Right kidney (tissue), 1 donor: ENCODE results near the gene MKRN2OS.

Source experiments
- DNase-seq: peaks from one replicate; pipeline ENCODE4 v3.0.0-alpha.2; 2016

The MKRN2OS gene

DNA sequence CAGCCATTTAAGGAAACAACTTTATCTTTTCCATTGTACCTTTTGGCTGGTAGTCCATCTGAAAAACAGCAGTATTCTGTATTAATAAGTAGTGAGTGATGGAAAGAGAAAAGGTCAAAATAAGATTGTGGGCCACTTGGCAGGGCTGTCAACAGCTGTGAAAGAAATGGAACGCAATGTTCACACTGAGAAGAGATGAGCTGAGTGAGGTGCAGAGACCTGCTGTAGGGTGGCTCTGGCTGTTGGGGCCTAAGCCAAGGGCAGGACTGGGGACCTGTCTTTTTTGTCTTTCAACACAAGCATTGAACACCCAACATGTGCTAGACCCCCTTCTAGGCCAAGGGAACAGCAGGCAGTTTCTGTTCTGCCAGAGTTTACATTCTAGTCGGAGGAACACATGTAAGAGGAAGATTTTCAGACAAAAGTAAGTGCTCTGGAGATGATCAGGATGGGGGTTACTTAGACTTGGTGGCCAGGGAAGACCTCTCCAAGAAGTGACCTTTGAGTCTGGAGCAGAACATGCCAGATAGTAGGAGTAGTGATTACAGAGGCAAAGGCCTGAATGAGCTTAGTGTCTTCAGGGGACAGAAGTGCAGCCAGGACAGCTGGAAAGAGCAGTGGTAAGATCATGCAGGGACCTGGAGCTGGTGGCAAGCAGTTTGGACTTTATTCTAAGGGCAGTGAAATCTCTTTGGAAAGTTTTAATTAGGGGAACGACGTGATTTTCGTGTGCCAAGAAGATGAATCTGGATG, 31.4 kb downstream of the MKRN2OS start:
- no peak for DNase-seq

DNA sequence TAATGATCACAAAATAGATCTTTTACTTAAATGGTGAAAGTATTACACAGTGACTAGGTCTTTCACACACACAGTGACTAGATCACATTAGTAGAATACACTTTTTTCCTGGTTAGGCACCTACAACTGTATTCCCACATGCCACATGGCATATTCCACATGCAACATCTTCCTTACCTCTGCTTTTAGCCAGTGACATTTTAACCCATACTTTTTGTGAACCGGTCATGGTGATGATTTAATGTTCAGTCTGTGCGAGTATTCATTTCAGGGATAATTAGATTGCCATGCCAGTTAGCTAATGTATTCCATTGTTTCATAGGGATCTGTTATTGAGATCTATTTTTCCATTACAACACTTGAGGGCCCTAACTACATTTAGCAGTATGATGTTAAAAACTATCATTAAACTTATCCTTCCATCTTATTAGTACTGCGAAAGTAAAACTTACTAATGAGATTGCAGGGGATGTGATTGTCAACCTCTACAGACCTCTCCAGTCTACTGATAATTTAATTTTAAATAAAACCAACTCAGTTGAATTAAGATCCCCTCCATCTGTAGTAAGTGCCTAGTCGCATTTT, 32.7 kb downstream of the MKRN2OS start:
- DNase-seq, result no peak

DNA sequence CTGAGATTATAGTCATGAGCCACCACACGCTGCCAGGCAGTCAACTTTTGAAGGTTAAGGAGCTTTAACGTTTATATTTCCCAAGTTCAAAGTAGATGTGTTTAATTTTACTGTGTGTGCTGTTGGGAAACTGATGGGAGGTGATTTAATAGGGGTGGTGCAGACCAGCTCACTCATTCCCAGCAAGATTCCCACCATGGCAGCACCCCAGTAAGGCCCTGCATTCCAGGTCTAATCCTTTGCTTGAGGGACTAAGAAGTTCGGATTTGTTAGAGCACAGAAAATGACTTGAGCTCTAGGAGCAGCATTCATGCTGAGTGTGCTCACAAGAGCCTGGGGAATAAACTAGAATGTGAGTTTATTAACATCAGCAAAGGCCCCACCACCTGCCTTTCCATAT, 35.8 kb downstream of the MKRN2OS start:
- no peak for DNase-seq

DNA sequence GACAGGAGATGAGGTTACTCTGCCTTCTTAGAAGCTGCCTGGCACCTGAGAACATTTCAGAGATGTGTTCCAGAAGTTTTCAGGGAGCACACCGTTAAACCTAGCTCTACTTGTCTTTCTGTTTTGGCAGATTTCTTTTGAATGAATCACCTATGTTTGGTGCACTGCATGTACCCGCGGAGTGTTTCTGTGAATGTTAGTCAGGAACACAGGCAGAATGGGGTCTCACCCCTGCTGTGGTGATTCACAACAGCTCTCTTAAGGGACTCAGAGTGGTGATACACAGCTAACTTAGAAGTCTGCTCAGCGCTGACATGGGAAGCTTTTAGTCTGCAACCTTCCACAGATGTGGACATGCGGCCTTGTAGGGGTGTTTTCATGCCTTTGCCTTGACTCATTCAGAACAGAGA, 37.0 kb downstream of the MKRN2OS start:
- no peak for DNase-seq

DNA sequence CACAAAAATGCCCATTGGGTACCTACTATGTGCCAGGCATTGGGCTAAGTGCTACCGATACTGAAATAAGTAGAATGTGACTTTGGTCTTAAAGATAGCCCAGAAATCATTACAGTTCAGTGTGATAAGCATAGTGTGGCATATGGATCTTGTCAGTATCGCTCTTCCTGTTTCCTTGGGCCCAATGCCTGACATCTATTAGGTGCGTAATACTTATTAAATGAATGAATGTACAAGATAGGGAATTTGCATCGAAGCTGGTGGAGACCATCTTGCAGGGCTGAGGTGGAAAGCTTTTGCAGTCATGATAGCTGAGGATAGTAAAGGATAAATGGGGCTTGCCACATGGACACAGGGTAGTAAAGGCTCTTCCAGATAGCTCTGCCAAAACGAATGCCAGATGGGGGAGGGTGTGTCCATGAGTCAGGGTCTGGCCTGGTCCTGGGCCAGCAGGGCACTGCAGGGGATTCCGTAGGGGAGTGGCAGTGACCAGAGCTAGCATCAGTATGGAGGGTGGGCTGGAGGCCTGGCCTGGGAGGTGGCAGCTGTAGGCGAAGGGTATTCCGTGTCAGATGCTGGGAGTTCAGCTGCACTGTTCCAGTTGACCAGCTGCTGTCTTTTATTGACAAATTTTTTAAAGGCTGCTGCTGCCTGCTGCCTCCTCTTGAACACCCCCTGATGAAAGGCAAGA, 37.6 kb downstream of the MKRN2OS start:
- no peak for DNase-seq

DNA sequence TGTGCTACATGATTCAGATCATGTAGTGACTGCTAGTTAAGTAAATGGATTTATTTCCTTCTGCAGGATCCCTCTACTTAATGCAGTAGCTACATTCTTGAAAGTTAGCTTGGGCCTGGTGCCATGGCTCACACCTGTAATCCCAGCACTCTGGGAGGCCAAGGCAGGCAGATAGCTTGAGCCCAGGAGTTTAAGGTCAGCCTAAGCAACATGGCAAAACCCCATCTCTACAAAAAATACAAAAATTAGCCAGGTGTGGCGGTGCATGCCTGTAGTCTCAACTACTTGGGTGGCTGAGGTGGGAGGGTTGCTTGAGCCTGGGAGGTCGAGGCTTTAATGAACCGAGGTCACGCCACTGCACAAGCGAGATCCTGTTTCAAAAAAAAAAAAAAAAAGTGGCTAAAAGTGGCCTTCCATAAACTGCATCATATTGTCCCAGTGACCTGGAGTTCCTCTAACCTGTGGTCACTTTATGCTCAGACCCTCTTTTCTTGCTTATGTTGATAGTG, 39.0 kb downstream of the MKRN2OS start:
- no peak for DNase-seq

DNA sequence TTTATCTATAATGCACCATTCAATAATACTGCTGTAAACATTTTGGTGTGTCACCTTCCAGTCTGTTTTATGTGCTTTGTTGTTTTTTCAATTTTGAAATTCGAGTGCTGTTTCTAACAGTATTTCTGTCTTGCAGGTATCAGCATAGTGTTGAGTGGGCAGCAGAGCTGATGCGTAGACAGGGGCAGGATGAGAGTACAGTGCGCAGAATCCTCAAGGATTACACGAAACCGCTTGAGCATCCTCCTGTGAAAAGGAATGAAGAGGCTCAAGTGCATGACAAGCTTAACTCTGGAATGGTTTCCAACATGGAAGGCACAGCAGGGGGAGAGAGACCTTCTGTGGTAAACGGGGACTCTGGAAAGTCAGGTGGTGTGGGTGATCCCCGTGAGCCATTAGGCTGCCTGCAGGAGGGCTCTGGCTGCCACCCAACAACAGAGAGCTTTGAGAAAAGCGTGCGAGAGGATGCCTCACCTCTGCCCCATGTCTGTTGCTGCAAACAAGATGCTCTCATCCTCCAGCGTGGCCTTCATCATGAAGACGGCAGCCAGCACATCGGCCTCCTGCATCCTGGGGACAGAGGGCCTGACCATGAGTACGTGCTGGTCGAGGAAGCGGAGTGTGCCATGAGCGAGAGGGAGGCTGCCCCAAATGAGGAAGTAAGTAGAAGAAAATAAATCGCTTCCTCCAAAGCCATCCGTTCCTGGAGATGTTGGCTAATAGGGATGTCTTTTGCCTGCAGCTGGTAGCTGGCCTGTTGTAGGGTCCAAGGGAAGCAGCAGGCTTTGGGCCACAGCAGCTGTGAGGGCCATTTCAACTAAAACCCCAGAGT, 42.0 kb downstream of the MKRN2OS start:
- DNase-seq, result no peak

DNA sequence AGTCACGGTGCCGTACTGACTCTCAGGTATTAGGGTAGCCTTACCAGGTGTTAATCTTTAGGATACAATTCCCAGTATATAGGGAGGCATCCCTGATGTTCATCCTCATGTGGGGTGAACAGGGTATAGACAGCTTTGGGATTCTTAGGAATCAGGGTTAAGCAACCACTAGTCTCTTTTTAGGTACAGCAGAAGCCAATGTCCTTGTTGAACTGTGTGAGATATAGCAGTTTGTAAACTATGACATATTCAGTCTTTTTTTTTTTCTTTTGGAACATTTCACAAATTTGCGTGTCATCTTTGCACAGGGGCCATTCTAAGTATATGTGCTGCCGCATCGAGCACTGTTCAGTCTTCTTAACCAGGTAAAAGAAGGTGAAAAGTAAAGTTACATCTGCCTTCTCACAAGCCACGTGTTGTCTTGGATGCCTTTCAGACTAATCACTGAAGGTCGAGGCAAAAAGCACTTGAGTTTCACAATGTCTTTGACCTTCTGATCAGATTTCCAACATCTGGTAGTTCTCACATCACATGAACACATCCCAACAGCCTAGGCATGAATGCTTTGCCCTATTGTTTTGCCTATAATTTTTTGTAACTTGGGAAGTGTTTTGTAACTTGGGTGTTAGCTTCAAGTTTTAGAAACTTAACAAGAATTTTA, 43.8 kb downstream of the MKRN2OS start:
- DNase-seq, result no peak

DNA sequence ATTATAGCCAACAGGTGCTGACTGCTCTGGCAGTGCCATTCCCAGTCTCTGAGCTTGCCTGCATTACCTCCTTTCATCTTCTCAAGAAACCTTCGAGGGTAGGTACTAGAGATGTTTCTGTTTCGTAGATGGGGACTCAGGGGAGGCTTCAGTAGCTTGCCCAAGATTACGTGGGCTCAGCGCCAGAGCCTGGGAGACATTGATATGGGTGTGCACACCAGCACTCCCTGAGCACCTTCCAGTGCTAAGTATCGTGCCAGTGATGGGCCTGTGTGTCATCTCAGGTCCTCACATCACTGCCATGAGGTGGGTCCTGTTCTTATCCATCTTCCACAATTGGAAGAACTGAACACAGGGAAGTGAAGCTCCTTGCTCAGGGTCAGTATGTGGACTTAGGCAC, 45.8 kb downstream of the MKRN2OS start:
- DNase-seq, result no peak

DNA sequence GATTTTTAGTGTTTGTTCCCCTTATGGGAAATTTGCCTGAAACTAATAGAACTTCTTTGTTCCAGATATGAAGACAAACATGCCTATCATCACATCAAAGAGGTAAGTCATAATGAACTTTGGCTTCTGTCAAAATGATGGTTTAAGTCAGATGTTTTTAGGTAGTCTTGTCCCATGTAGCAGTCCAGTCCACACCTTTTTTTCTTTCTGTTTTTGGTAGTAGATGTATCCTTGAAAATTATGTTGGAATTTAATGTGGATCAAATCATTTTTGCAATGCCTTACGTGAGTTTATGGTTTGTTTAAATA, 48.9 kb downstream of the MKRN2OS start:
- no peak for DNase-seq

DNA sequence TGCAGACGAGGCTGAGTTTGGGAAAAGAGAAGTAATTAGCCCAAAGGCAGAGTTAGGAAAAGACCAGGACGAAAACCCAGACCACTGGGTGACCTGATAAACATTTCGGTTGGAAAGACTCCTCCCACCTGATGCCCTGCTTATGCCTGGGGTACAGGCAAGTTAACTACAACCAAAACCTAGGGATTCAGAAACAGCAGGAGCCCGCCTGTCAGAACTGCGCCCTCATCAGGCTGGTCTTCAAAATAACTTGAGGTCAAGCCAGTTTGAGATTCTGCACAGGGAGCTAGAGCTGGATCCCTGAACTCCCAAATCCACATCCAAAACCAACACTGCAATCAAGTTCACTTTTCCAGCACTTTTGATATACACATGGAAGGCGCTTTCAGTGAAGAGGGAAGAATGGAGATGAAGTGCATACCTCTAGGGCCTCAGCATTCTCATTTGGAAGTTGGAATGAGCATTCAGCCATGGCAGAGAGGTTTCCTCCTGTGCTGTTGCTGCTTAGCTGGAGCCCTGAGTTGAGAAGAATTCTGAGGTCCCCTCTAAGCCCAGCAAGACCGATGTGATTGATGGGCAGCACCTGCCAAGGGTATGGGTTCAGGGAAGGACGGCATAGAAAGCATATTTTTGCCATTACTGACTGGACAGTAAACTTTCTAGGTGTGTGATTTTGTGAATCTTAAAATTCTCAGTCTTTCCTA, 49.4 kb downstream of the MKRN2OS start:
- DNase-seq, result no peak

DNA sequence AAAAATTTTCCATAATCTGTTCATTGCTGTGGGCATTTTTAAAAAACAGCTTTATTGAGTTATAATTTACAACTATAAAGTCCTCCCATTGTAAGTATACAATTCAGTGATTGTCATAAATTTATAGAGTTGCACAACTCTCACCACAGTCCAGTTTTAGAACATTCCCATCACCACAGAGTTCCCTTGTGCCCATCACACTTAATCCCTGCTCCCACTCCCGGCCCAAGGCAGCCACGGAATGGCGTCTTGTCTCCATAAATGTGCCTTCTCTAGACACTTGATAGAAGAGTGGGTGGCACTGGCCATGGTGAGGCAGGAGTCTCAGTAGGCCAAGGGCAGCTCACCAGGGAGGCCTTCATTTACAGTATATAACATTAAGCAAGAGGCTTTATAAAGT, 54.8 kb downstream of the MKRN2OS start:
- no peak for DNase-seq

DNA sequence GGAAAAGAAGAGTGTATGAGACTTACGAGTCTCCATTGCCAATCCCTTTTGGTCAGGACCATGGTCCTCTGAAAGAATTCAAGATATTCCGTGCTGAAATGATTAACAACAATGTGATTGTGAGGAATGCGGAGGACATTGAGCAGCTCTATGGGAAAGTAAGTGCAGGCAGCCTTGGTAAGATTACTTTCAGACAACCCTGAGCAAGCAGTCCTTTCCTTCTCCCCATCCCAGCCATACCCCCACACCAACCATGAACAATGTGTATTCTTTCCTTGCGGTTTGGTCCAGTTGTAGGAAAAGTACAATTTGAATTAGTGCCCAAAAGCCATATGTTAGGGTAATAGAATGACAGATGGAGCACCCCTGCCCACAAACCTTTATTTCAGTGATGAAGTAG, 55.5 kb downstream of the MKRN2OS start:
- no peak for DNase-seq
